HG03280 (cell line): ENCODE results near the gene CEP290.

ENCODE experiments used
- ATAC-seq: cut with Tn5 transposase; IDR thresholded peaks from one replicate; pipeline ENCODE4 v1.9.1; 2021; ENCODE audit warnings: mild to moderate bottlenecking, moderate library complexity; ENCODE audit not compliant: unreplicated experiment

CEP290 gene

DNA sequence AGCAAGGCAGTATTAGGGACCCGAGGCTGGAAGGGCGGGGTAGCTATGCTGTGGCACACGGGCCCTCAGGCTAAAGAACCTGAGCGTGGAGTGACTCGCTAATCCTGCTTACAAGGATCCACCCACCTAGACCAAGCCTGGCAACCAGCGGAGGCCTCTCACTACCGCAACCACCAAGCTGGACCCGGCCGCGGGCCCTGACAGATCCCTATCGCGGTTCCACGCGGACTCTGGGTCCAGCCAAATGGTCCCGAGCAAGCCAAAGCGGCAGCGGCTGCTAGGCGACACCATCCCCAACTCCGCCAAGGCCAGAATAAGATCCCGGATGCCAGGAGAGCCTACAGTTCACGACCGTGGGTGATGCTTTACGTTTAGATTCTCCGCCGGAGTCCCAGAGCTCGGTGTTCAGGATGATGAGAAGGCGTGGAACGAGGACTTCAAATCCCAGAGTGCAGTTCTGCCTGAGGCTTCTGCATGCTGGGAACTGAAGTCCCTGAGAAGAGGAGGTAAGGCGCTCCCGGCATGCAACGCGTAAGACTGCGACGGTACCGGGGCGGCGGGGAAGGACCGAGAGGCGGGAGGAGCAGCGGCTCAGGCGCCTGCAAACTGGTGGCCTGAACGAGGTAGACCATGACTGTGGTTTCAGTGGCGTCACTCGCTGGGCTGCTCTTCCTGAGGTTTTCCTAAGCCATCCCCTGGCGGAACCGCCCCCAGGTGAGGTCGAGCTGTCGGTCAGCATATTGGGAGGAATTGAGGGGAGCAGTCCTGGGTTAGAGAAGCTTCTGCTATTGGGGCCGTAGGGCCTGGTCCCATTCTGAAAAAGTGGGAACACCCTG lies at the start of gene CEP290, which contains the start of gene TMTC3:
Gene CEP290 (minus strand): TSS at position 315 of the 836 bp plus-strand sequence. CDS start 781 bp downstream, outside the sequence.
Gene TMTC3 (plus strand): TSS at position 534 of the 836 bp plus-strand sequence. CDS start 6,009 bp downstream, outside the sequence.
- ATAC-seq = peak; percentile 95

GRCh38 chr12:88188180-88188579 lies 46.3 kb upstream of the CEP290 start:
- ATAC-seq = no peak

DNA sequence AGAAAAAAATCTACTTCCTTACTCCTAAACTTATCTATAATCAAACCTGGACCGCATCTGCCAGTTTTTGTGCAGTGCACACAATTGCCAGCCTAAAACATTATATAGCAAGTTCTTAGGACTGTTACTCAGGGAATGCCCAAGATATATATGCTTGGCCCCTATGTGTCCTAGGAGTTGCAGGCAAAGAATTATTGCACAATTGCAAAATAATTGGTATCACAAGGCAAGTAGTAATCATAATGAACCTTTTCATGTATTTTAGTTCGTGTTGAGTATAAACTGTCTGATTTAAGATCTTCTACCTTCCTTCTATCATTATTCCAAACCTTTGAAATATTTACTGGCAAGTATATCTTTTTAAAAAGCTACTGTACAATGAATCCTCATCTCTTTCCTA lies 45.7 kb upstream of the CEP290 start:
- ATAC-seq = no peak

DNA sequence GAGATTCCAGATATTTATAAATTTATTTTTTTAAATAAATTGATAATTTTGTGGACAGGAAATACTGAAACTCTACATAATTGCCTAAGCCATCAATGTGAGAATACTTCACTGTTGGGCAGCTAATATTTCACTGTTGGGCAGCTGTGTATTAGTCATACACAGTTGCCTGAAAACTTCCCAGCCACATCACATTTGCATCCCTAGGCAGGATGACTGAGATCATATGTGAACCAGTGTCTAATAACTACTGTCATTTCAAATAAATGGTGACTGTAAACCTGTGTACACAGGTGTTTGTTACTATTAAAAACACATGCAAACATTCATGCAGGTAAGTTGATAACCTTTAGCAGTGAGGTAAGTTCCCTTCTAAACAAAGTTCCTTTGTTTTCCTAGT lies 44.1 kb upstream of the CEP290 start:
- peak; percentile 59 for ATAC-seq

DNA sequence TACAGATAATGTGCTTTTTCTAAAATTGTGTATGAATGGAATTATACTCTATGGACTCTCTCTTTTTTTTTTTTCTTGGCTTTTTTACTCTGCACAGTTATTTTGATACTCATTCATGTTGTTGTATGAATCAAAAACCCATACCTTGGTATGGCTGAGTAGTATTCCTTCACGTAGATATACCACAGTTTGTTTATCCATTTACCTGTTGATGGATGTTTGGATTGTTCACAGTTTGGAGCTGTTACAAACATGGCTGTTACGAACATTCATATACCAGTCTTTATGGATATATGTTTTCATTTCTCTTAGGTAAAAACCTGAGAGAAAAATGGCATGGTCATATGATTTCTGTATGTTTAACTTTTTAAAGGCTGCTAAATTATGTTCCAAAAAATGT lies 43.4 kb upstream of the CEP290 start:
- ATAC-seq = no peak

DNA sequence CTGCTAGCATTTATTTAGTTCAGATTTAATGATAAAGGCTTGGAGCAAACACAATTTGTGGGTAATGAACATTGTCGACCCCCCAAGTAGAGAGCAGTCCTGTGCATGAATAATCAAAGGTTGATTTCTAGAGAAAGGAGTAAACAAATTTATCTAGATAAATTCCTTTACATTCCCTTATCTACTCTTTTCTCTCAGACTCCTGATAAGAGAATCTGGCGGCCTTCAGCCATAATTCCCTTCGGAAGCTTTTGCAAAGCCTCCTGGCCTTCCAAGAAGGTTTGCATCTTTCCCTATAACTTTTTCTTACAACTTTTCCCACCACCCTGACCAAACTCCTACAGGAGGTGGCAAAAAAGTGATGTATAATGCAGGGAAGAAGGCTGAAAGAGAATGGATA lies 42.3 kb upstream of the CEP290 start:
- no peak for ATAC-seq

- no peak for ATAC-seq
Observed at GRCh38 chr12:88182416-88182815, 40.5 kb upstream of the CEP290 start.

DNA sequence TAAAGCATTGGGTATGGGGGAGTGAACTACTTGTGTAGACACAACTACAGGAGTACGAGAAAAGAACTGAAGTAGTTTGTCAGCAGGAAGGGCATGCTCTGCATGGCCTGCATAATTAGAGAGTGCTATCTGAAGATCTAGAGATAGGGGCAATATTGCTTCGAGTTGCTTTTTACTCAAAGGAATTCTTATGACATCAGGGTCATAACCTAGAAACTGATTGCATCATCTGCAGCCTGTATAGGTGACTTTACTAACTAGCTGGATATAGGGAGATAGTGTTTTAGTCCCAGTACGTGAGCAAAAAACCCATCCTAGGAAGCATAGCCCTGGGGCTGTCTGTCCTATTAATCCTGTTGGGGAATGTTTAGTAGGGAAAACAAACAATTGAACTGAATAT lies 40.0 kb upstream of the CEP290 start:
- no peak for ATAC-seq

DNA sequence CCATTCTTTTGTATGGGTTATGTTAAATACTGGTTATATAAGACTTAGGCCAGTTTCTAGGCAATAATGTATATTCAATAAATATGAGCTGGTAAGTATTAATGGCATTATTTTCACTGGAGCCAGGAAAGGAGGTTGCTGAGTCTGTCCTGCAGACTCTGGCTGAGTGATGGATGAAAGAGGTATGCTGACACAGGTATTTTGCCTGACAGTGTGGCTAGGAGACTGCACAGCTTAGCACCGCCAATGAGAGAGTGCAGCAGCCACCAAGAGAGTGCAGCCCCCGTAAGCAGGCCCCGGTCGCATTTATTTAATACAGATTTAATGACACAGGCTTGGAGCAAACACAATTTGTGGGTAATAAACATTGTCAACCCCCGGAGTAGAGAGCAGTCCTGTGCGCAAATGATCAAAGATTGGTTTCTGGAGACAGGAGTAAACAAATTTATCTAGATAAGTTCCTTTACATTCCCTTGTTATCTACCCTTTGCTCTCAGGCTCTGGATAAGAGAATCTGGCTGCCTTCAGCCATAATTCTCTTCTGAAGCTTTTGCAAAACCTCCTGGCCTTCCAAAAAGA lies 37.6 kb upstream of the CEP290 start:
- ATAC-seq = no peak

GRCh38 chr12:88175544-88175943 lies 33.7 kb upstream of the CEP290 start:
- no peak for ATAC-seq

GRCh38 chr12:88172844-88173407 lies 31.0 kb upstream of the CEP290 start:
- ATAC-seq = no peak

DNA sequence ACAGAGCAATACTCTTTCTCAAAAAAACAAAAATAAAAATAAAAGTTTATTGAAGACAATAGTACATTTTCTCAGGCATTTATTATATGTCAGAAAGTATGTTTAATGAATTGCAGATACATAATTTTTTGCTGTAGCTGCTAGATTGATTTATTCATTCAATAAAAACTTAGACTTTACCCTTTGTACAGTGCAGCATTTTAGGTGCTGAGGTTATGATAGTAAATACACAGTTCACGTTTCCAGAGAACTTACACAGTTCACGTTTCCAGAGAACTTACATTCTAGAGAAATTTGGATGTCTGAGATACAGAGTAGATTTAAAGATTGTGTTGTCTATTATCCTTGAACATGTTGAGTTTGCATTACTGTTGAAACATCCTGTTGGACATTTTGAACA lies 25.5 kb upstream of the CEP290 start:
- ATAC-seq = no peak

GRCh38 chr12:88166179-88166578 lies 24.3 kb upstream of the CEP290 start:
- no peak for ATAC-seq

GRCh38 chr12:88163371-88163770 lies 21.5 kb upstream of the CEP290 start:
- ATAC-seq = no peak

DNA sequence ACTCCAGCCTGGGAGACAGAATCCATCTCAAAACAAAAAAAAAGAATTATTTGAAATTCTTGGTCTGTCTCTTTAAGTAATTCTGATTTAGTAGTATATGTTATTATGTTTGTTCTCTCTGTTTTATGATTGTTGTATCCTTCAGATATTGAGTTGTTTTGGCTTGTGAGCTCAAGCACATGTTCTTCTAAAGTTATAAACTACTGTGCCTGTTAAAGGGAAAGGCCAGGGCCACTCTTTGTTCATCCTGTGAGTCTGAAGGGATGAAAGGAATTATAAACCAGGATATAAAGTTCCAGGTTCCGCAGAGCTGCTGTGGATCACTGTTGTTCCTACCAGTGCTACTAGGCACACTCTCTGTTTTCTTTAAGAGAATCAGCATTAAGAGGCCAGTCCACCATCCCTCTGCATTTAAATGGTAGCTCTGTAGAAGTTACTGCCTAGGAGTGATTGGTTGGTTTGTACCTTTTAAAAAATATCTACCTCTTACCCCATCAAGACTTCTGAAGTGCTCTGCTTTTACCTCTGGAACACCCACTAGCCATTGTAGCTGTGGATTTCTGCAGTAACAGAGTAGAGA lies 14.3 kb upstream of the CEP290 start:
- ATAC-seq = no peak

DNA sequence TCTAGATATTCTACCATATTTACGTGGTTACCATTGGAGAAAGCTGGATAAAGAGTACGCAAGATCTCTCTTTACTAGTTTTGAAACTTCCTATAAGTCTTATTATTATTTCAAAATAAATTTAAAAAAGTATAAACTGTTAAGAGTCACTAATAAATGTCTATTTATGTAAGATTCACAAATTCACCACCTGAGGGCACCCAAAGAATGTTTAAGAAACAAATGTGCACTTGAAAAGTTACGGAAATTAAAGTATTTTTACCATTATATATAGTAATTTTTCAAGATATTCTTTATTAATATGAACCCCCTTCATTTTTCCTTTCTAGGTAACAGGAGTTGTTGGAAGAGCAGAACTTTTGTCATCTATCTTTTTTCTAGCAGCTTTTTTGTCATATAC lies 12.1 kb upstream of the CEP290 start:
- ATAC-seq = no peak

- ATAC-seq = no peak
Observed at GRCh38 chr12:88150063-88150462, 8.2 kb upstream of the CEP290 start.

- no peak for ATAC-seq
Observed at GRCh38 chr12:88145567-88146505, 3.9 kb upstream of the CEP290 start.

- ATAC-seq = no peak
Observed at GRCh38 chr12:88144546-88145468, 2.9 kb upstream of the CEP290 start.

DNA sequence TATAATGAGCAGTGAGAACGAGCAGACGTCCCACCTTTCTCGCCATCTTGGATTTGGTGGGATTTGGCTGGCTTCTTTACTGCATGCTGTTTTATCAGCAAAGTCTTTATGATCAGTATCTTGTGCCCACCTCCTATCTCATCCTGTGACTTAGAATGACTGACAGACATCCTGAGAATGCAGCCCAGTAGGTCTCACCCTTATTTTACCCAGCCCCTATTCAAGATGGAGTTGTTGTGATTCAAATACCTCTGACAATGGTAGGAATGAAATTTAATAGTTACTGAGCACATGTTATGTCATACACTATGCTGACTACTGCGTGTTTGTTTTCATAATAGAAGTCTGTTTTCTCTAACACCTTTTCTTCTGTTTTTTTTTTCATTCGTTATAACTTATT lies 2.1 kb upstream of the CEP290 start:
- no peak for ATAC-seq
